Fibroblast of lung (primary cell): ENCODE data around the gene KCNN4. TPM values are rescaled to one million over a fixed set of nuclear protein-coding genes. Genes with fewer than 3 reads are reported as not detected.

Source experiments
- DNase-seq, 2 donors: peaks; one replicate each; pipeline versions ENCODE4 v3.0.0 to v3.0.0-alpha.2; 2010; ENCODE audit warnings: low read depth in 2 of 2
- H2AFZ ChIP-seq: 2 replicates; pipeline ENCODE4 v1.5.1; 2012; ENCODE audit warnings: low read length, control low read depth, inconsistent platforms
- H3K27ac ChIP-seq: 2 replicates; pipeline ENCODE4 v1.5.1; 2011; ENCODE audit warnings: low read length, control low read depth; ENCODE audit not compliant: insufficient read depth
- H3K27me3 ChIP-seq: 2 replicates; pipeline ENCODE4 v1.5.1; 2011; ENCODE audit warnings: mild to moderate bottlenecking, low read length; ENCODE audit not compliant: control insufficient read depth, insufficient read depth
- H3K36me3 ChIP-seq: 2 replicates; pipeline ENCODE4 v1.5.1; 2011; ENCODE audit warnings: low read length; ENCODE audit not compliant: control insufficient read depth, insufficient read depth
- H3K4me1 ChIP-seq: 2 replicates; pipeline ENCODE4 v1.5.1; 2011; ENCODE audit warnings: low read length; ENCODE audit not compliant: control insufficient read depth, insufficient read depth; ENCODE audit errors: extremely low read depth
- H3K4me2 ChIP-seq: 2 replicates; pipeline ENCODE4 v1.5.1; 2011; ENCODE audit warnings: low read length, control low read depth; ENCODE audit not compliant: insufficient read depth; ENCODE audit errors: extremely low read depth
- H3K4me3 ChIP-seq, 4 experiments: fragments of 200-600 bp in 1 of 4; sonication (generic) in 1 of 4; replicated peaks in 1 of 4; 2 replicates each; pipeline ENCODE4 v1.5.1; 2011 to 2016; ENCODE audit warnings: low read length in 4 of 4, low read depth in 3 of 4, mild to moderate bottlenecking in 3 of 4, control low read depth in 2 of 4, inconsistent platforms in 1 of 4, mixed read lengths in 1 of 4; ENCODE audit not compliant: insufficient read depth in 1 of 4; ENCODE audit errors: control extremely low read depth in 1 of 4
- H3K79me2 ChIP-seq: 2 replicates; pipeline ENCODE4 v1.5.1; 2012; ENCODE audit warnings: mild to moderate bottlenecking, low read length, inconsistent platforms; ENCODE audit not compliant: control insufficient read depth, insufficient read depth
- H3K9ac ChIP-seq: 2 replicates; pipeline ENCODE4 v1.5.1; 2011; ENCODE audit warnings: mild to moderate bottlenecking, low read length, control low read depth; ENCODE audit not compliant: insufficient read depth
- H3K9me3 ChIP-seq: 2 replicates; pipeline ENCODE4 v1.5.1; 2012; ENCODE audit warnings: low read depth, low read length; ENCODE audit not compliant: control insufficient read depth, insufficient read depth
- H4K20me1 ChIP-seq: 2 replicates; pipeline ENCODE4 v1.5.1; 2011; ENCODE audit warnings: low read length; ENCODE audit not compliant: control insufficient read depth, insufficient read depth; ENCODE audit errors: extremely low read depth
- EZH2 ChIP-seq: IDR thresholded peaks from 2 replicates; pipeline ENCODE4 v1.5.1; 2012; ENCODE audit warnings: low read length, control low read depth, mild to moderate bottlenecking; ENCODE audit errors: missing control alignments
- polyA plus RNA-seq, 2 donors: library from polyadenylated mRNA; depleted of rRNA in 1 of 2; stranded (reverse) in 1 of 2; unstranded in 1 of 2; fragments of >200 nt; gene quantifications; 2 replicates each; pipeline ENCODE4 v1.2.1, GENCODE V29; 2011 to 2012; ENCODE audit warnings: missing spikeins in 1 of 2
- total RNA-seq: library from RNA; depleted of rRNA; stranded (reverse); fragments of >200 nt; gene quantifications from 2 replicates; pipeline ENCODE4 v1.2.1, GENCODE V29; 2014
- TF ChIP-seq, protein P1 (sequence below), 2 donors: IDR thresholded peaks in 1 of 2; conservative IDR thresholded peaks in 1 of 2; 1 replicate in 1 of 2; 2 replicates in 1 of 2; pipeline ENCODE4 v1.5.1; 2011 to 2012; ENCODE audit warnings: low read length in 2 of 2, control low read depth in 1 of 2, inconsistent platforms in 1 of 2, low read depth in 1 of 2, mild to moderate bottlenecking in 1 of 2

KCNN4 gene
- total and polyA plus RNA-seq, 2 donors (not counting 1 experiment from before 2014, with no cell fraction given): 0.41 to 0.83 TPM

DNA sequence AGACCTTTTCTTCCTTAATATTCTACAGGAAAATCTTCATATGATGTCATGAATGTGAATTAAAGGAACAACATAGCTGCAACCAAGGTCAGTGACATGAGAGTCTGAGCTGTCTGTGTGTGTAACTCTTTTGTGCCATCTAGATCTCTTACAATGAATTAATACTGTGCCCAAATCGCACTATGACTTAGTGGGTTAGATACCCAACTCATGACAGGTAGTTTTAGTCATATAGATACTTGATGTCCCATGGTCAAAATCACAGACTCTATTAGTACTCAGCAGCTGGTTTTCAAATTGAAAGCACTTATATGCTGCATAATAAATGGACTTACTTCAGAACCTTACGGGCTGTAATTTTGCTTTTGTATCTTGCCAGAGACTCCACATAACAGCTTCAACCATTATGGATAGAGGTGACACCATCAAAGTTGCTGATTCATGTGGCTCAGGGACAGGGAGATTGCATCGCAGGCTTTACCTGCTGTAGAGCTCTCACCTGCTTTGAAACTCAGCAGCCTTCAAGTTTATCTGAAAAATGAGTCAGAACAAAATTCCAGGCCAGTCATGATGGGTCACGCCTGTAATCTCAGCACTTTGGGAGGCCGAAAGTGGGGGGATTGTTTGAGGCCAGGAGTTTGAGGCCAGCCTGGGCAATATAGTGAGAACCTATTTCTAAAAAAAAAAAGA lies 34.0 kb upstream of the KCNN4 start:
- no peak for DNase-seq
- no peaks in the 10 kb centered on the region for H3K36me3 ChIP-seq
- no peak overlapping the region for H3K4me2 ChIP-seq
- H3K27me3 ChIP-seq: no peaks in the 10 kb centered on the region
- TF ChIP-seq EZH2: no peak
- TF ChIP-seq, protein P1, sequence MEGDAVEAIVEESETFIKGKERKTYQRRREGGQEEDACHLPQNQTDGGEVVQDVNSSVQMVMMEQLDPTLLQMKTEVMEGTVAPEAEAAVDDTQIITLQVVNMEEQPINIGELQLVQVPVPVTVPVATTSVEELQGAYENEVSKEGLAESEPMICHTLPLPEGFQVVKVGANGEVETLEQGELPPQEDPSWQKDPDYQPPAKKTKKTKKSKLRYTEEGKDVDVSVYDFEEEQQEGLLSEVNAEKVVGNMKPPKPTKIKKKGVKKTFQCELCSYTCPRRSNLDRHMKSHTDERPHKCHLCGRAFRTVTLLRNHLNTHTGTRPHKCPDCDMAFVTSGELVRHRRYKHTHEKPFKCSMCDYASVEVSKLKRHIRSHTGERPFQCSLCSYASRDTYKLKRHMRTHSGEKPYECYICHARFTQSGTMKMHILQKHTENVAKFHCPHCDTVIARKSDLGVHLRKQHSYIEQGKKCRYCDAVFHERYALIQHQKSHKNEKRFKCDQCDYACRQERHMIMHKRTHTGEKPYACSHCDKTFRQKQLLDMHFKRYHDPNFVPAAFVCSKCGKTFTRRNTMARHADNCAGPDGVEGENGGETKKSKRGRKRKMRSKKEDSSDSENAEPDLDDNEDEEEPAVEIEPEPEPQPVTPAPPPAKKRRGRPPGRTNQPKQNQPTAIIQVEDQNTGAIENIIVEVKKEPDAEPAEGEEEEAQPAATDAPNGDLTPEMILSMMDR (conservative IDR thresholded peaks at IDR 0.05 in 1 of 2, IDR thresholded peaks at IDR 0.05 in 1 of 2; ENCODE audit: low read depth in 1 of 2, low read length in 2 of 2): no peak
- H3K9me3 ChIP-seq: no peaks in the 10 kb centered on the region
- no peaks in the 10 kb centered on the region for H3K4me1 ChIP-seq
- H3K79me2 ChIP-seq: no peaks in the 10 kb centered on the region
- H3K27ac ChIP-seq: no peak overlapping the region
- H2AFZ ChIP-seq: no peak overlapping the region
- H3K4me3 ChIP-seq: no peak overlapping the region
- H3K9ac ChIP-seq: no peak overlapping the region
- H4K20me1 ChIP-seq: no peaks in the 10 kb centered on the region

DNA sequence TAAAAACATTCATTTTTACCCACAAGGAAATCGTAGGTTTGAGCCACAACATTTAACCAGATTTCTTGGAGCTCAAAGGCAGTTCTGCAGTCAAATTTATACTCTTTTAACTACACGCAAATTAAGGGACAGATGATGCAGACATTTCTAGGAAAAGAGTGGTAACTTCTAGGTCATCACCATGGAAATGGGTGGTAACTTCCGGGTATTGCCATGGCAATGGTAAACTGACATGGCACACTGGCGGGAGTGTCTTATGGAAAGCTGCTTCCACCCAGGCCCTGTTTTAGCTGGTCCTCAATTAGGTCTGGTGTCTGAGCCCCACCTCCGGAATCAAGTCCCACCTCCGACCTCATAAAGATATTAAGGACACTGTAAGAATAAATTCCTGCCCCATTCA lies 31.9 kb upstream of the KCNN4 start:
- TF ChIP-seq, protein P1 (conservative IDR thresholded peaks at IDR 0.05 in 1 of 2, IDR thresholded peaks at IDR 0.05 in 1 of 2; ENCODE audit: low read depth in 1 of 2, low read length in 2 of 2): no peak
- no peak for TF ChIP-seq EZH2
- no peaks in the 10 kb centered on the region for H3K79me2 ChIP-seq
- H3K9ac ChIP-seq: no peak overlapping the region
- DNase-seq: no peak
- no peaks in the 10 kb centered on the region for H3K4me1 ChIP-seq
- no peak overlapping the region for H3K4me3 ChIP-seq
- H4K20me1 ChIP-seq: no peaks in the 10 kb centered on the region
- no peaks in the 10 kb centered on the region for H3K9me3 ChIP-seq
- no peaks in the 10 kb centered on the region for H3K27me3 ChIP-seq
- H3K27ac ChIP-seq: no peak overlapping the region
- no peak overlapping the region for H2AFZ ChIP-seq
- no peak overlapping the region for H3K4me2 ChIP-seq
- H3K36me3 ChIP-seq: no peaks in the 10 kb centered on the region

DNA sequence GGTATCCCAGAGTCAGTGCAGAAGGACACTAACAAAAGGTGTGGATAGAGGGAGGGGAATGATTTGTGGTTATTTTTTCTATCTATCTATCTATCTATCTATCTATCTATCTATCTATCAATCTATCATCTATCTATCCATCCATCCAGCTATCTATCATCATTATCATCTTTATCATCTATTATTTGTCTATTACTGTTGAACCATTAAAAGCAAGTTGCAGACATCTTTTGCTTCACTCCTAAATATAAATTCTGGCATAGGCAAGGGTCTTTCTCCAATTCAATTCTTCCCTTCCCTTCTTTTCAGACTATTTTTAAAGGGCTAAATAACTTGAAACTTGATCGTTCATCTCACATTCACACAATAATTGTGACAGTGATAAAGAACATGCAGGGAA lies 31.5 kb upstream of the KCNN4 start:
- H3K4me3 ChIP-seq: no peak overlapping the region
- no peak for TF ChIP-seq EZH2
- TF ChIP-seq, protein P1 (conservative IDR thresholded peaks at IDR 0.05 in 1 of 2, IDR thresholded peaks at IDR 0.05 in 1 of 2; ENCODE audit: low read depth in 1 of 2, low read length in 2 of 2): no peak
- no peak overlapping the region for H2AFZ ChIP-seq
- DNase-seq: no peak
- H3K27me3 ChIP-seq: no peaks in the 10 kb centered on the region
- H4K20me1 ChIP-seq: no peaks in the 10 kb centered on the region
- no peaks in the 10 kb centered on the region for H3K9me3 ChIP-seq
- H3K4me1 ChIP-seq: no peaks in the 10 kb centered on the region
- no peak overlapping the region for H3K27ac ChIP-seq
- no peaks in the 10 kb centered on the region for H3K79me2 ChIP-seq
- no peak overlapping the region for H3K9ac ChIP-seq
- H3K4me2 ChIP-seq: no peak overlapping the region
- no peaks in the 10 kb centered on the region for H3K36me3 ChIP-seq
